Brain microvascular endothelial cell (primary cell): Measurements from ENCODE around the gene CDC42BPA.
"Not testable (repeated sequence)": the region's sequence is repeated elsewhere in the genome, so short reads cannot be mapped to it uniquely, and the experiment has no call there.

Source experiments
- DNase-seq: peaks from one replicate; pipeline ENCODE4 v3.0.0-alpha.2; 2020
- H3K27ac ChIP-seq: fragments of 250-450 bp; sonication (Bioruptor Pico); 2 replicates; pipeline ENCODE4 v1.5.1; 2020; ENCODE audit warnings: mild to moderate bottlenecking, moderate library complexity
- H3K27me3 ChIP-seq: fragments of 250-450 bp; sonication (Bioruptor Pico); replicated peaks from 2 replicates; pipeline ENCODE4 v1.5.1; 2020; ENCODE audit warnings: mild to moderate bottlenecking
- H3K36me3 ChIP-seq: fragments of 250-450 bp; sonication (Bioruptor Pico); replicated peaks from 2 replicates; pipeline ENCODE4 v1.5.1; 2020; ENCODE audit warnings: mild to moderate bottlenecking
- H3K4me3 ChIP-seq: 2 replicates; pipeline ENCODE4 v1.5.1; 2011; ENCODE audit warnings: low read depth, mild to moderate bottlenecking, control low read depth, low read length, moderate library complexity
- CTCF ChIP-seq: IDR thresholded peaks from 2 replicates; pipeline ENCODE4 v1.5.1; 2011; ENCODE audit warnings: low read depth, mild to moderate bottlenecking, moderate library complexity, low read length, control low read depth, inconsistent platforms; ENCODE audit errors: missing control alignments
- in situ Hi-C: cut with HindIII; loops from 2 replicates; pipeline ENCODE4 v1.10.0; 2017; ENCODE audit warnings: low sequenced_read_pairs, low pct_ligation_motif_present

CDC42BPA gene

GRCh38 chr1:227342075-227342829, 24.0 kb upstream of the CDC42BPA start:
- Histone ChIP-seq H3K27ac (no peak overlapping the region), H3K36me3 (no peaks in the 10 kb centered on the region), H3K27me3 (no peaks in the 10 kb centered on the region), H3K4me3 (no peak overlapping the region)
- no peak for TF ChIP-seq CTCF
- DNase-seq, result no peak
- in situ Hi-C loops, result no loop called here

GRCh38 chr1:227336136-227336535, 17.8 kb upstream of the CDC42BPA start:
- H3K36me3 ChIP-seq, in situ Hi-C loops, DNase-seq, H3K27me3 ChIP-seq, H3K4me3 ChIP-seq, H3K27ac ChIP-seq: not testable (repeated sequence)

- Histone ChIP-seq H3K27ac (no peak overlapping the region), H3K27me3 (no peaks in the 10 kb centered on the region)
- in situ Hi-C loops, result no loop called here
Observed at GRCh38 chr1:227335242-227336020, 17.1 kb upstream of the CDC42BPA start.

GRCh38 chr1:227333423-227333822, 15.1 kb upstream of the CDC42BPA start:
- TF ChIP-seq CTCF, result no peak

More at GRCh38 chr1:227335242-227336020, 17.1 kb upstream of the CDC42BPA start:
- TF ChIP-seq CTCF, result no peak
- H3K4me3 ChIP-seq, result no peak overlapping the region
- DNase-seq, result no peak
- H3K36me3 ChIP-seq, result no peaks in the 10 kb centered on the region

GRCh38 chr1:227330279-227331076, 12.2 kb upstream of the CDC42BPA start:
- H3K36me3 ChIP-seq, result no peaks in the 10 kb centered on the region
- DNase-seq, result no peak
- TF ChIP-seq CTCF, result no peak
- H3K27ac ChIP-seq, result no peak overlapping the region
- in situ Hi-C loops, result no loop called here
- no peak overlapping the region for H3K4me3 ChIP-seq
- no peaks in the 10 kb centered on the region for H3K27me3 ChIP-seq

More at GRCh38 chr1:227333423-227333822, 15.1 kb upstream of the CDC42BPA start:
- Histone ChIP-seq H3K27ac (no peak overlapping the region), H3K36me3 (no peaks in the 10 kb centered on the region), H3K27me3 (no peaks in the 10 kb centered on the region), H3K4me3 (no peak overlapping the region)
- no peak for DNase-seq
- in situ Hi-C loops, result no loop called here
